ENCODE results near the gene ATG7. TPM values are rescaled to one million over a fixed set of nuclear protein-coding genes. Genes with fewer than 3 reads are reported as not detected.
"Not testable (repeated sequence)": the region's sequence is repeated elsewhere in the genome, so short reads cannot be mapped to it uniquely, and the experiment has no call there.

Gene ATG7
- total and polyA plus RNA-seq, 4 donors, result 7.4 to 53.8 (median 15.6) TPM

DNA sequence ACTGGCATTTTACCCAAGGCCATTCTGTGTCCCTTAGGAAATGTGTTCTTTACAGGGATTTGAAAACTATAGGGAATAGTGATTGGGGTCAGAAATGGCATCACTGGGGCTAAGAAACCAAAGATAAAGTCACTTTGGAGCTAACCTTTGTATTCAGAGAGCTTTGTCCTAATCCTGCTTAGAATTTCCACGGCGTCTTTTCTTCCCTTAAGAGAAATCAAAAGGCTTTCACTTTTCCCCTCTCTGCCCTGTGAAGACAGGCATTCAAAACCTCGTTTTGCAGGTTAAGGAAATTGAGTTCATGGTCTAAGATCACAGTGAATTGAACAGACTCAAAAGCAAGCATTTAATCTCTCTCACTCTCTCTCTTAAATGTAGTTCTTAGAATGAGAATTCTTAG is 189.0 kb downstream of the ATG7 start:
- Histone ChIP-seq H3K36me3 (ENCODE audit: control insufficient read depth in 4 of 4, insufficient read depth in 3 of 4, low read depth in 1 of 4, low read length in 3 of 4) (no peaks in the 10 kb centered on the region), H3K27me3 (ENCODE audit: control insufficient read depth in 4 of 4, insufficient read depth in 4 of 4, low read length in 3 of 4) (no peaks in the 10 kb centered on the region), H3K9me3 (ENCODE audit: control insufficient read depth in 4 of 4, low read length in 3 of 4) (no peaks in the 10 kb centered on the region), H3K27ac (ENCODE audit: low read depth in 1 of 2, low read length in 2 of 2) (no peak overlapping the region), H3K9ac (ENCODE audit: low read depth in 1 of 2, low read length in 2 of 2) (no peak overlapping the region), H3K4me3 (ENCODE audit: low read depth in 1 of 3, low read length in 3 of 3) (no peak overlapping the region), H3K4me1 (ENCODE audit: control insufficient read depth in 4 of 4, insufficient read depth in 4 of 4, low read length in 3 of 4) (no peaks in the 10 kb centered on the region)
- TF ChIP-seq HNF4A (conservative IDR thresholded peaks at IDR 0.05), result no peak
- TF ChIP-seq YY1 (IDR thresholded peaks at IDR 0.05), result no peak
- no peak for TF ChIP-seq SP1 (IDR thresholded peaks at IDR 0.05)
- no peak for TF ChIP-seq EGR1 (IDR thresholded peaks at IDR 0.05; ENCODE audit: low read depth in 2 of 2)
- no peak for TF ChIP-seq FOXA1 (IDR thresholded peaks at IDR 0.05)
- TF ChIP-seq, protein P1, sequence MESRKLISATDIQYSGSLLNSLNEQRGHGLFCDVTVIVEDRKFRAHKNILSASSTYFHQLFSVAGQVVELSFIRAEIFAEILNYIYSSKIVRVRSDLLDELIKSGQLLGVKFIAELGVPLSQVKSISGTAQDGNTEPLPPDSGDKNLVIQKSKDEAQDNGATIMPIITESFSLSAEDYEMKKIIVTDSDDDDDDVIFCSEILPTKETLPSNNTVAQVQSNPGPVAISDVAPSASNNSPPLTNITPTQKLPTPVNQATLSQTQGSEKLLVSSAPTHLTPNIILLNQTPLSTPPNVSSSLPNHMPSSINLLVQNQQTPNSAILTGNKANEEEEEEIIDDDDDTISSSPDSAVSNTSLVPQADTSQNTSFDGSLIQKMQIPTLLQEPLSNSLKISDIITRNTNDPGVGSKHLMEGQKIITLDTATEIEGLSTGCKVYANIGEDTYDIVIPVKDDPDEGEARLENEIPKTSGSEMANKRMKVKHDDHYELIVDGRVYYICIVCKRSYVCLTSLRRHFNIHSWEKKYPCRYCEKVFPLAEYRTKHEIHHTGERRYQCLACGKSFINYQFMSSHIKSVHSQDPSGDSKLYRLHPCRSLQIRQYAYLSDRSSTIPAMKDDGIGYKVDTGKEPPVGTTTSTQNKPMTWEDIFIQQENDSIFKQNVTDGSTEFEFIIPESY (IDR thresholded peaks at IDR 0.05), result no peak
- no peak for TF ChIP-seq JUND (IDR thresholded peaks at IDR 0.05)
- no peak for TF ChIP-seq RXRA (IDR thresholded peaks at IDR 0.05)
- no peak for TF ChIP-seq TAF1 (conservative IDR thresholded peaks at IDR 0.05)
- TF ChIP-seq FOXA2 (IDR thresholded peaks at IDR 0.05), result no peak
- TF ChIP-seq, protein P2, sequence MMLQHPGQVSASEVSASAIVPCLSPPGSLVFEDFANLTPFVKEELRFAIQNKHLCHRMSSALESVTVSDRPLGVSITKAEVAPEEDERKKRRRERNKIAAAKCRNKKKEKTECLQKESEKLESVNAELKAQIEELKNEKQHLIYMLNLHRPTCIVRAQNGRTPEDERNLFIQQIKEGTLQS (IDR thresholded peaks at IDR 0.05), result no peak
- TF ChIP-seq, protein P3, sequence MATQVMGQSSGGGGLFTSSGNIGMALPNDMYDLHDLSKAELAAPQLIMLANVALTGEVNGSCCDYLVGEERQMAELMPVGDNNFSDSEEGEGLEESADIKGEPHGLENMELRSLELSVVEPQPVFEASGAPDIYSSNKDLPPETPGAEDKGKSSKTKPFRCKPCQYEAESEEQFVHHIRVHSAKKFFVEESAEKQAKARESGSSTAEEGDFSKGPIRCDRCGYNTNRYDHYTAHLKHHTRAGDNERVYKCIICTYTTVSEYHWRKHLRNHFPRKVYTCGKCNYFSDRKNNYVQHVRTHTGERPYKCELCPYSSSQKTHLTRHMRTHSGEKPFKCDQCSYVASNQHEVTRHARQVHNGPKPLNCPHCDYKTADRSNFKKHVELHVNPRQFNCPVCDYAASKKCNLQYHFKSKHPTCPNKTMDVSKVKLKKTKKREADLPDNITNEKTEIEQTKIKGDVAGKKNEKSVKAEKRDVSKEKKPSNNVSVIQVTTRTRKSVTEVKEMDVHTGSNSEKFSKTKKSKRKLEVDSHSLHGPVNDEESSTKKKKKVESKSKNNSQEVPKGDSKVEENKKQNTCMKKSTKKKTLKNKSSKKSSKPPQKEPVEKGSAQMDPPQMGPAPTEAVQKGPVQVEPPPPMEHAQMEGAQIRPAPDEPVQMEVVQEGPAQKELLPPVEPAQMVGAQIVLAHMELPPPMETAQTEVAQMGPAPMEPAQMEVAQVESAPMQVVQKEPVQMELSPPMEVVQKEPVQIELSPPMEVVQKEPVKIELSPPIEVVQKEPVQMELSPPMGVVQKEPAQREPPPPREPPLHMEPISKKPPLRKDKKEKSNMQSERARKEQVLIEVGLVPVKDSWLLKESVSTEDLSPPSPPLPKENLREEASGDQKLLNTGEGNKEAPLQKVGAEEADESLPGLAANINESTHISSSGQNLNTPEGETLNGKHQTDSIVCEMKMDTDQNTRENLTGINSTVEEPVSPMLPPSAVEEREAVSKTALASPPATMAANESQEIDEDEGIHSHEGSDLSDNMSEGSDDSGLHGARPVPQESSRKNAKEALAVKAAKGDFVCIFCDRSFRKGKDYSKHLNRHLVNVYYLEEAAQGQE (IDR thresholded peaks at IDR 0.05), result no peak
- TF ChIP-seq NR2F2 (IDR thresholded peaks at IDR 0.05), result no peak
- TF ChIP-seq, protein P4, sequence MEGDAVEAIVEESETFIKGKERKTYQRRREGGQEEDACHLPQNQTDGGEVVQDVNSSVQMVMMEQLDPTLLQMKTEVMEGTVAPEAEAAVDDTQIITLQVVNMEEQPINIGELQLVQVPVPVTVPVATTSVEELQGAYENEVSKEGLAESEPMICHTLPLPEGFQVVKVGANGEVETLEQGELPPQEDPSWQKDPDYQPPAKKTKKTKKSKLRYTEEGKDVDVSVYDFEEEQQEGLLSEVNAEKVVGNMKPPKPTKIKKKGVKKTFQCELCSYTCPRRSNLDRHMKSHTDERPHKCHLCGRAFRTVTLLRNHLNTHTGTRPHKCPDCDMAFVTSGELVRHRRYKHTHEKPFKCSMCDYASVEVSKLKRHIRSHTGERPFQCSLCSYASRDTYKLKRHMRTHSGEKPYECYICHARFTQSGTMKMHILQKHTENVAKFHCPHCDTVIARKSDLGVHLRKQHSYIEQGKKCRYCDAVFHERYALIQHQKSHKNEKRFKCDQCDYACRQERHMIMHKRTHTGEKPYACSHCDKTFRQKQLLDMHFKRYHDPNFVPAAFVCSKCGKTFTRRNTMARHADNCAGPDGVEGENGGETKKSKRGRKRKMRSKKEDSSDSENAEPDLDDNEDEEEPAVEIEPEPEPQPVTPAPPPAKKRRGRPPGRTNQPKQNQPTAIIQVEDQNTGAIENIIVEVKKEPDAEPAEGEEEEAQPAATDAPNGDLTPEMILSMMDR (IDR thresholded peaks at IDR 0.05; ENCODE audit: low read depth, low read length, missing input control), result no peak
- no peak for TF ChIP-seq HNF4G (IDR thresholded peaks at IDR 0.05)
- TF ChIP-seq RAD21 (IDR thresholded peaks at IDR 0.05), result no peak
- WGBS, result 91% methylated on average over 3 of the region's 3 CpGs
- no peak for DNase-seq (ENCODE audit: low spot score)

DNA sequence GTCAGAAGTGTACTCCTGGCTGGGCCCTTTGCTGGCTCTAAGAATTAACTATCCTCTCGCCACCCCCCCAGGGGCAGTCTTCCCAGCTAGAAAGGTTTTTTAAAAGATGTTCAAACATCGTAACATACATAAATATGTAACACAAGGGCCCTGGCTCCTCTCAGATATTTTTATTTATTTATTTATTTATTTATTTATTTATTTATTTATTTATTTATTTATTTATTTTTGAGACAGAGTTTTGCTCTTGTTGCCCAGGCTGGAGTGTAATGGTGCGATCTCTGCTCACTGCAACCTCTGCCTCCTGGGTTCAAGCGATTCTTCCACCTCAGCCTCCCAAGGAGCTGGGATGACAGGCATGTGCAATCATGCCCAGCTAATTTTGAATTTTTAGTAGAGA is 190.5 kb downstream of the ATG7 start:
- not testable (repeated sequence) for DNase-seq (ENCODE audit: low spot score); H3K9ac ChIP-seq (ENCODE audit: low read depth in 1 of 2, low read length in 2 of 2); H3K27ac ChIP-seq (ENCODE audit: low read depth in 1 of 2, low read length in 2 of 2); H3K9me3 ChIP-seq (ENCODE audit: control insufficient read depth in 4 of 4, low read length in 3 of 4); H3K4me1 ChIP-seq (ENCODE audit: control insufficient read depth in 4 of 4, insufficient read depth in 4 of 4, low read length in 3 of 4); H3K27me3 ChIP-seq (ENCODE audit: control insufficient read depth in 4 of 4, insufficient read depth in 4 of 4, low read length in 3 of 4); H3K36me3 ChIP-seq (ENCODE audit: control insufficient read depth in 4 of 4, insufficient read depth in 3 of 4, low read depth in 1 of 4, low read length in 3 of 4); H3K4me3 ChIP-seq (ENCODE audit: low read depth in 1 of 3, low read length in 3 of 3)
- 97% methylated on average over 4 of the region's 4 CpGs for WGBS
